Mesenteric fat pad (tissue), 1 donor: ENCODE results near the gene PLLP. TPM values are rescaled to one million over a fixed set of nuclear protein-coding genes. Genes with fewer than 3 reads are reported as not detected.
"Not testable (repeated sequence)": the region's sequence is repeated elsewhere in the genome, so short reads cannot be mapped to it uniquely, and the experiment has no call there.

ENCODE experiments used
- DNase-seq: peaks from one replicate; pipeline ENCODE4 v3.0.0-alpha.2; 2020; ENCODE audit warnings: low spot score
- total RNA-seq: library from RNA; stranded (reverse); fragmentation: NEBNext Ultra II Directional; extraction: Animal tissue kit (Norgen Biotek cat#: 25700); gene quantifications from one replicate; pipeline ENCODE4 v1.2.1, GENCODE V29; 2021
- donor health status: DM: yes; HTN: yes; CAD: no.

PLLP gene
- total RNA-seq, 1 donor from 2014 or later = 1.8 TPM

GRCh38 chr16:57303021-57303909 lies 18.8 kb upstream of the PLLP start:
- peak; percentile 45 for DNase-seq

- peak; percentile 76 for DNase-seq
Observed at GRCh38 chr16:57301126-57301817, 16.8 kb upstream of the PLLP start.

- DNase-seq = peak; percentile 99
Observed at GRCh38 chr16:57300387-57301125, 16.1 kb upstream of the PLLP start.

- peak; percentile 93 for DNase-seq
Observed at GRCh38 chr16:57299719-57300386, 15.4 kb upstream of the PLLP start.

- DNase-seq = peak; percentile 68
Observed at GRCh38 chr16:57299009-57299718, 14.7 kb upstream of the PLLP start.

- no peak for DNase-seq
Observed at GRCh38 chr16:57297856-57298255, 13.4 kb upstream of the PLLP start.

GRCh38 chr16:57289391-57290257 lies 5.2 kb upstream of the PLLP start:
- no peak for DNase-seq

- DNase-seq = no peak
Observed at GRCh38 chr16:57285379-57285778, 907 bp upstream of the PLLP start.

GRCh38 chr16:57284952-57285363 lies 486 bp upstream of the PLLP start:
- DNase-seq = no peak

GRCh38 chr16:57283959-57284208 lies 588 bp downstream of the PLLP start:
- DNase-seq = no peak

- DNase-seq = no peak
Observed at GRCh38 chr16:57283214-57283958, 1.1 kb downstream of the PLLP start.

- no peak for DNase-seq
Observed at GRCh38 chr16:57282510-57283213, 1.8 kb downstream of the PLLP start.

- no peak for DNase-seq
Observed at GRCh38 chr16:57281791-57282190, 2.7 kb downstream of the PLLP start.

- no peak for DNase-seq
Observed at GRCh38 chr16:57279780-57280638, 4.5 kb downstream of the PLLP start.

- DNase-seq = no peak
Observed at GRCh38 chr16:57278494-57278893, 6.0 kb downstream of the PLLP start.

GRCh38 chr16:57277586-57277985 lies 6.9 kb downstream of the PLLP start:
- no peak for DNase-seq

- DNase-seq = no peak
Observed at GRCh38 chr16:57276596-57276995, 7.9 kb downstream of the PLLP start.

GRCh38 chr16:57275946-57276345 lies 8.5 kb downstream of the PLLP start:
- not testable (repeated sequence) for DNase-seq
